ENCODE data around the gene EFCAB12.

EFCAB12 gene

GRCh38 chr3:129435367-129435766 lies 6.9 kb upstream of the EFCAB12 start:
- peaks cover 35% of the 10 kb centered on the region for H3K79me2 ChIP-seq (ENCODE audit: insufficient read depth, low read length)
- no peaks in the 10 kb centered on the region for H3K9me2 ChIP-seq (ENCODE audit: low read depth, low read length)
- H3K4me3 ChIP-seq (ENCODE audit: low read depth, low read length, poor library complexity, severe bottlenecking) = peak overlapping the region; percentile 41
- H3K9ac ChIP-seq (ENCODE audit: low read length) = peak overlapping the region; percentile 55
- H4K20me1 ChIP-seq (ENCODE audit: insufficient read depth, low read length) = no peaks in the 10 kb centered on the region
- peak overlapping the region; percentile 76 for H3K27ac ChIP-seq (ENCODE audit: low read depth, low read length, poor library complexity, severe bottlenecking)
- peaks cover 80% of the 10 kb centered on the region for H3K36me3 ChIP-seq (ENCODE audit: insufficient read depth, low read length)
- no peaks in the 10 kb centered on the region for H3K27me3 ChIP-seq (ENCODE audit: insufficient read depth, low read length)
- no peak overlapping the region for H2AFZ ChIP-seq (ENCODE audit: low read length)
- H3F3A ChIP-seq (ENCODE audit: insufficient read depth, low read length) = no peaks in the 10 kb centered on the region
- no peaks in the 10 kb centered on the region for H3K9me3 ChIP-seq (ENCODE audit: low read length)
- no peak for TF ChIP-seq EZH2 (IDR thresholded peaks at IDR 0.05; ENCODE audit: borderline replicate concordance, low read length)
- TF ChIP-seq CTCF (IDR thresholded peaks at IDR 0.05; ENCODE audit: low read length) = peak; percentile 18; the same call in 1 of the 2 replicates
- peaks cover 50% of the 10 kb centered on the region for H3K4me1 ChIP-seq (ENCODE audit: insufficient read depth, low read length, severe bottlenecking)
- H3K4me2 ChIP-seq (ENCODE audit: low read length) = peak overlapping the region; percentile 70

GRCh38 chr3:129434140-129434539 lies 5.7 kb upstream of the EFCAB12 start:
- Histone ChIP-seq H3F3A (ENCODE audit: insufficient read depth, low read length) (peaks cover 10% of the 10 kb centered on the region; the same call in 1 of the 2 replicates), H3K9me3 (ENCODE audit: low read length) (no peaks in the 10 kb centered on the region), H3K36me3 (ENCODE audit: insufficient read depth, low read length) (peaks cover 89% of the 10 kb centered on the region), H3K4me3 (ENCODE audit: low read depth, low read length, poor library complexity, severe bottlenecking) (no peak overlapping the region), H2AFZ (ENCODE audit: low read length) (no peak overlapping the region), H3K4me1 (ENCODE audit: insufficient read depth, low read length, severe bottlenecking) (peaks cover 59% of the 10 kb centered on the region), H3K27ac (ENCODE audit: low read depth, low read length, poor library complexity, severe bottlenecking) (peak overlapping the region; percentile 76), H3K27me3 (ENCODE audit: insufficient read depth, low read length) (no peaks in the 10 kb centered on the region), H3K9me2 (ENCODE audit: low read depth, low read length) (no peaks in the 10 kb centered on the region), H4K20me1 (ENCODE audit: insufficient read depth, low read length) (no peaks in the 10 kb centered on the region), H3K9ac (ENCODE audit: low read length) (no peak overlapping the region), H3K79me2 (ENCODE audit: insufficient read depth, low read length) (peaks cover 30% of the 10 kb centered on the region), H3K4me2 (ENCODE audit: low read length) (0 out of 2 replicates have a peak overlapping the region, but pooled peaks have one; percentile 70)
- no peak for TF ChIP-seq CTCF (IDR thresholded peaks at IDR 0.05; ENCODE audit: low read length)
- TF ChIP-seq EZH2 (IDR thresholded peaks at IDR 0.05; ENCODE audit: borderline replicate concordance, low read length) = no peak

GRCh38 chr3:129433565-129433964 lies 5.1 kb upstream of the EFCAB12 start:
- Histone ChIP-seq H4K20me1 (ENCODE audit: insufficient read depth, low read length) (no peaks in the 10 kb centered on the region), H3K36me3 (ENCODE audit: insufficient read depth, low read length) (peaks cover 89% of the 10 kb centered on the region), H3K9me2 (ENCODE audit: low read depth, low read length) (no peaks in the 10 kb centered on the region), H3K4me1 (ENCODE audit: insufficient read depth, low read length, severe bottlenecking) (peaks cover 59% of the 10 kb centered on the region), H3K4me2 (ENCODE audit: low read length) (no peak overlapping the region), H3K4me3 (ENCODE audit: low read depth, low read length, poor library complexity, severe bottlenecking) (no peak overlapping the region), H3K27me3 (ENCODE audit: insufficient read depth, low read length) (no peaks in the 10 kb centered on the region), H3K79me2 (ENCODE audit: insufficient read depth, low read length) (peaks cover 24% of the 10 kb centered on the region), H3F3A (ENCODE audit: insufficient read depth, low read length) (peaks cover 10% of the 10 kb centered on the region; the same call in 1 of the 2 replicates), H3K9ac (ENCODE audit: low read length) (no peak overlapping the region), H2AFZ (ENCODE audit: low read length) (no peak overlapping the region), H3K9me3 (ENCODE audit: low read length) (no peaks in the 10 kb centered on the region), H3K27ac (ENCODE audit: low read depth, low read length, poor library complexity, severe bottlenecking) (no peak overlapping the region)
- TF ChIP-seq CTCF (IDR thresholded peaks at IDR 0.05; ENCODE audit: low read length) (no peak), EZH2 (IDR thresholded peaks at IDR 0.05; ENCODE audit: borderline replicate concordance, low read length) (no peak)
